Right lung (tissue), 5 donors: Measurements from ENCODE around the gene GLRA2. TPM values are rescaled to one million over a fixed set of nuclear protein-coding genes. Genes with fewer than 3 reads are reported as not detected.
A peak's percentile ranks its signal among the peaks of the same experiment; 100 is the strongest.
"Not testable (repeated sequence)": the region's sequence is repeated elsewhere in the genome, so short reads cannot be mapped to it uniquely, and the experiment has no call there.

Experiments used
- DNase-seq, 2 donors: peaks; one replicate each; pipeline ENCODE4 v3.0.0-alpha.2; 2013
- polyA plus RNA-seq, 5 donors: library from polyadenylated mRNA; unstranded; fragments of 120-200 nt; gene quantifications; one replicate each; pipeline versions ENCODE4 v1.2.1 to v1.2.3, GENCODE V29; 2013; ENCODE audit warnings: inconsistent platforms in 1 of 5, low replicate concordance in 1 of 5; ENCODE audit not compliant: insufficient read length in 5 of 5, insufficient read depth in 1 of 5

GLRA2 gene
- polyA plus RNA-seq, 5 donors = 0.12 to 0.47 (median 0.37) TPM

DNA sequence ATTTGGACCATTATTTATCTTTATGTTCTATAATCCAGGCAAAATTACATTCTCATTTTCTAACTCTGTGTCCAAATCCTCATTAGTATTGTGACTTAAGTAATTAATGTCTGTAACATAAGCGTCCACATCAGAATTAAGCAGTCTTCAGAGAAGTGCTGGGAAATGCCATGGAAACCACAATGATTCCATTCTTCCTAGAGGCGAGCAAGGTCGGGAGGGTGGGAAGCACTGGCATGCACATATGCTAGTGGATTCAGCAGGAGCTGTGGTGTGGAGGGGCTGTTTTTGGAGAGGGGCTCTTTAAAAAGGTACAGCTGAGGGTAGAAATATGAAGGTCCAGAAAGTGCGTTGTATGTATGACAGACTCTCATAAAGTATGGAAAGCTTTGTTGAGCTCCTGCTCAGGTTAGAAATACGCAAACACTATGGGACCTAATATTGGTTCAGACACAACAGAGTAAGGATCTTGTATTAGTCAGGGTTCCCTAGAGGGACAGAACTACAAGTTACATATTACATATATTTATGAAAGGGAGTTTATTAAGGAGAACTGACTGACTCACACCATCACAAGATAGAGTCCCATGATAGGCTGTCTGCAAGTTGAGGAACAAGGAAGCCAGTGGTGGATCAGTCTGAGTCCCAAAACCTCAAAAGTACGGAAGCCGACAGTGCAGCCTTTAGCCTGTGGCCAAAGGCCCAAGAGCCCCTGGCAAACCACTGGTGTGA lies 61.5 kb downstream of the GLRA2 start:
- DNase-seq = no peak

DNA sequence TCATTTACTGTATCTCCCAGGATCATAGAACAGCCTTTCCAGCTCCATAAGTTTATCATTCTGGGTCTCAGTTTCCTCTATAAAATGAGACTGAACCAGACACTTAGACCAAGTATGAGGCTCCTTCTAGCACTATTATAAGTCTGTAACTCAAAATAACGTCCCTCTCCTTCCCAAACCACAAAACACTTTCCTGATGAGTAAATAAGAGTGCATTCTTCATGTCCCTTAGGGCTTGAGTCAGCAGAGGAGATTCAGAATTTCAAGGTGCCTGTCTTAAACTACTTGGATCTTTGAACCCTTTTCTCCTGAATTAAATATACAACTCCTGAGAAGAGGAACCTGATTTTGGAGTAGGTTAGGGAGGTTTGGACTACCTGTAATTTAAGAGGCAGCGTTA lies 62.6 kb downstream of the GLRA2 start:
- no peak for DNase-seq

DNA sequence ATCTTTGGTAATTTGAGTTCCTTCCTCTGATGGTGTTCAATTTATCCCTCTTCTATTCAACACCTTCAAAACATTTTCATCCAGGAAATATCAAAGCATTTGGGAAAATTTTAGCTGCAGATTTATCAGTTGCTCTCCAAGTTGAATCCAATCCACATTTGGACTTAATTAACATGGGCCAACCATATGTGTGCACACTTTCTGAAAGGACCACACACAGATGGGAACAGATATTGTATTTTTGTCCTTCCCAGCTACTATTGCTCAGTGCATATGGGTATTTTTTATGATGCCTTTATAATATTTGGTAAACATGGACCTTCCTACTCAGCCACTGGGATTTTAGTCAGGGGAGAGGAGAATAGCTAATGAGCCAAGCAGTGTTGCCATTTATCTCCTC lies 65.2 kb downstream of the GLRA2 start:
- DNase-seq = no peak

DNA sequence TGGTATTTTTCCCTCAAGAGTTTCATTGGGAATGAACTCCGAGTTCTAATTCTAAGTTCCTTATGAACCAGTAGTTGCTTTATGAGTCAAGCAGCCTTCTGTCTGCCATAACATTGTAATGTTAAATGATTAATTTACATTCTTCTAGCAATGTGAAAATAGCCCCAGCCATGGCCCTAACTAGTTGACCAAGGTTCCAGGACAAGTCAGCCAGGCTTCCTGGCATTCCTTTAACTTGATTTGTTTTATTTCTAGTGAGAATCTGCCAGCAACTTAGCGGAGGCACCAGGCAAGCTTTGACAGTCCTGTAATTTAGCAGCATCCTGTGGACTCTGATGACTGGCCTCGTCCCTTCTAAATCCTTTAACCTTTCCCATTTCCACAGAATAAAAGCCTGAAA lies 69.0 kb downstream of the GLRA2 start:
- no peak for DNase-seq

DNA sequence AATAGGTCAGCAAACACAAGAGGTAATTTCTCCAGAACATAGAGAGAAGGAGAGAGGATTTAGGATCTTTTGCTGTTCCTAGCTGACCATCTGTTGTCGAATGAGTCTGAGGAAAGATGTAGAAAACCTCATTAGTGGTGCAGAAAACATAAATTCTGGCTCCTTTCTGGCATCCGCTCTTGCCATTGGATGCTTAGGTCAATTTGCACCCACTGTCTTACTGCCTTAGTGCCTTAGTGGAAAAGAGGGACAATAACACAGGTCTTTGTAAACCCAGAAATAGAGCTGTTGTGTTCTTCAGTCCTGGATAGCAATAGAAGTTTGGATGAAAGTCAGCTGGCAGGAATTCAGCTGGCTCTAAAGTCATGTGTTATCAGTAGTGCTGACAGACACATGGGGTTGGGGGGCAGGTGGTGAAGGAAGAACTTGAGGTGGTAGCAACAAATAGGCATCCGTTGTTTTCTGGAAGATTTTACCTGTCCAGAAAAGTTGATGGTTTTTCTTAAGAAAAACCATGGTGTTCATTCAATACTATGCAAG lies 78.2 kb downstream of the GLRA2 start:
- no peak for DNase-seq

DNA sequence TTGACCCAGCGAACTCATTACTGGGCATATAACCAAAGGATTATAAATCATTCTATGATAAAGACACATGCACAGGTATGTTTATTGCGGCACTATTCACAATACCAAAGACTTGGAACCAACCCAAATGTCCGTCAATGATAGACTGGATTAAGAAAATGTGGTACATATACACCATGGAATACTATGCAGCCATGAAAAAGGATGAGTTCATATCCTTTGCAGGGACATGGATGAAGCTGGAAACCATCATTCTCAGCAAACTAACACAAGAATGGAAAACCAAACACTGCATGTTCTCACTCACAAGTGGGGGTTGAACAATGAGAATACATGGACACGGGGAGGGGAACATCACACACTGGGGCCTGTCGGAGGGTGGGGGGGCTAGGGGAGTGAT lies 83.1 kb downstream of the GLRA2 start:
- not testable (repeated sequence) for DNase-seq

DNA sequence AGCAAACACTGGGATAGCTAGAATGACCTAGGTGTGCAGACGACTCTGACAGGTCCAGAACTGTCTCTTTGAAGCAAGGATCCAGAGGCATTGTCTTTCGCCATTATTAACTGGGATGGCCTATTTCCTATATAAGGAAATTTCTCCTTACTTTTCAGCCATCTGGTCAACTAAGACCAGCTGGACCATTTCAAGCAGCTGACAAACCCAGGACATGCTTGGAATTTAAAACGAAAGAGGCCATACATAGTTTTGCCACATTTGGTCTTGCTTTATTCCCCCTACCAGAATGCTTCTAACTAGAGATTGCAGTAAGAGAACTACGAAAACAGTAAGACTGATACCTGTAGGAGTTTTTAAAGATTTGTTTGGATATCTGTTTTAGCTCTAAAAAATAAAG lies 87.0 kb downstream of the GLRA2 start:
- DNase-seq = peak in 1 of 2 donors; percentile 40

DNA sequence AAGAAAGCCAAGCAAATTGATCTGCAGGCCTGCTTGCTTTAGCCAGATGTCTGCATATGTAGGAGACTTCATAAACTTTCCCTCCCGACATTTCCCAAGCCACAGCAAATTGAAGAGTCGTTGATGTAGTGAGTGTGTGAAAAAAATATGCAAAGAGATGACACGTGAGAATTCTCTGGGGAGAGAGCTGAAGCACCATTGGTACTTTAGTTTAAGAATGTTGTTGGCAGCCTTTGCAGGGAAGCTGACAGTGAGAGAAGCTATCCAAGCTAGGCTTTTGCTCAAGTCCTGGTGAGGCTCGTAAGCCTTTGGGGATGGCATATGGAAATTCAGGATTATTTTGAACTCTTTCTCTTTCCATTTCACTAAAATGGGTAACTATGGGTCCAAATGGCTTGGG lies 87.5 kb downstream of the GLRA2 start:
- DNase-seq = peak in 1 of 2 donors; percentile 56

DNA sequence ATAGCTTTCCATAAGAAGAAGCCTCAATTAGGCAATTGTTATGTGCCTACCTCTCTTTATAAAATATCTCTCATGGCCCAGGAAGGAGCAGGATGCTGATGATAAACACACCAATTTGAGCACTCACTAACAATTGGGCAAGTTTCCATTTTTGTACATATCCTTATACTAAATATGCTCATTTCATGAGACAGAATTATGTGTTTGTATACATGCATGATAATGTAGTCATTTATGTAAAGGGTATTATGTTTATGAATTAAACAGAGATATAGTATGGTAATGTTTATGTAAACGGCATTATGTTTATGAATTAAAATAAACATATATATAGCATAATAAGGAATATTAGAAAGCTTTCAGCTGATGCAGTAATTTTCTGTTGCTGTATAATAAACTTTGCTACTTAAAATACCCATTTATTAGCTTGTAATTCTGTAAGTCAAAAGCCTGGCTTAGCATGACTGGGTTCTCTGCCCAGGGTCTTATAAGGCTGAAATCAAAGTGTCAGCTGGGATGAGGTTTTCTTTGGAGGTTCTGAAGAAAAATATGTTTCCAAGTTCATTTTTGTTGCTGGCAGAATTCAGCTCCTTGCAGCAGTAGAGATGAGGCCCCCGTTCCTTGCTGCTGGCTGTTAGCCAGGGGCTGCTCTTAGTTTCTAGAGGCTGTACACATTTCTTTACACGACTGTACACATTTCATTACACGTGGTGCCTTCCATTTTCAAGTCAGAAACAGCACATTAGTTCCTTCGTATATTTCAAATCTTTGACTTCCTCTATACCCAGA lies 89.0 kb downstream of the GLRA2 start:
- peak in 1 of 2 donors; percentile 40 for DNase-seq

DNA sequence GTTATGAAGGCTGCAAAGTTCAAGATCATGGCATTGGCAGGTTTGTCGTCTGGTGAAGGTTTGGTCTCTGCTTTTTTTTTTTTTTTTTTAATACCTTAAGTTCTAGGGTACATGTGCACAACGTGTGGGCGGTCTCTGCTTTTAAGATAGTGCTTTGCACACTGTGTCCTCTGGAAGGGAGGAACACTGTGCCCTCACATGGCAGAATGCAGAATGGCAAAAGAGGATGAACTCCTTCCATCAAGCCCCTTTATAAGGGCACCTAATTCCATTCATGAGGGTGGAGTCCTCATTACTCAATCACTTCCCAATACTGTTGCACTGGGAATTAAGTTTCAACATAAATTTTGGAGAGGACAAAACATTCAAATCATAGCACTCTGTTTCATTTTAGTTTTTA lies 101.4 kb downstream of the GLRA2 start:
- DNase-seq = no peak

DNA sequence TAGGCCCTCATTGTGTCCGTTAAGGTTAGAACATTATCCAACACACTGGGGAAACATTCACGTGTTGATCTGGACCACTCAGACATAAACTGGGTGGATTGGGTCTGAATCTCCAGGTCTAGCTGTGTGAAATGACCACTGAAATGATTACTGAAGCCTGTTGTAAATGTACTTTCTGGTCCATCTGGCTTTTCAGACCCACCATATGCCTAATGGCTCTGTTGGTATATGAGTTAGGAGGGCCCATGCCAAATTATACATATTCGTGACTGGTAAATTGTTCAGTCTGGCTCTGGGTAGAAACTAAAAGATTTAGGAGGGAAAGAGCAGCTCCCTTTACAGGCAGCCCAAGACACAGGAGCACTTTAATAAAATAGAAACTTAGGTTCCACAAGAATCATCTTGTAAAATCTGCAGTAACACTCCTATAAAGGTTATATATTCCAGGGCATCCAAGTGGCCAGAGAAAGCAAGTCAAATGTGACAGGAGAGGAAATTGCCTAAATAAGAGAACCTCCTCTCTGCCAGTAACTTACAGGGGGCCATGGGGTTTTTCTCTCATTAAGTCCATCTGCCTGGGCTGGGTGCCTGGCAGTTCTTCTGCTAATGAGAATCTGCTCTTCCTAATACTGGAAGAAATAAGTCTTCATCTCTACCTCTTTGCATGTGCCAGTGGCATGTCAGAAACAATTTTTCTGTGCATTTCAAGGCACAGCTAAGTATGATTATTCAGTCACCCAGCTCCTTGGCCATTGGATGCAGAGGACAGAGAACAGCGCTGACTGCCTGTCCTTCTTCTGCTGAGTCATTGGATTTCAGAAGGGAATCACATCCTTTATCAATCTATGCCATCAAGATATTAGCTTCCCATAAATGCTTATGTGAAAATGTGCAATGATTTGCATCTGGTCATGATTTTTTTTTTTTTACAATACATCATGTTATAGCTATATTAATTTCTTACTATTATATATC lies 112.6 kb downstream of the GLRA2 start:
- DNase-seq = no peak

DNA sequence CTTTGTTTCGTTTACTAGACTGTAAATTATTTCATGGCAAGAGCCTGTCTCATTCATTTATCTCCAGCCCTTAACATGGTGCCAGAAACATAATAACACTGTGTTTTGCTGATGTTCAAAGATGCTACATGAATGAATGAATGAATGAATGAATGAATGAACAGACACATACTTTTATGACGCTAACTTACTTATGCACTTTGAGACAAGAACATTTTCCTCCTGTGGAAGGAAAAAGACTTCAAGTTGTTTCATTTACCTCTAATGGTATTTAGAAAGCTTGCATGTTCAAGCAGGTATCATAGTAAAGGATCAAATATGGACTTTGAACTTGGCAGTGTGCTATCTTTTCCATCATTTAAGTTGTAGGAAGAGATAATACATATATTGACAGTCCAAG lies 131.6 kb downstream of the GLRA2 start:
- DNase-seq = no peak

DNA sequence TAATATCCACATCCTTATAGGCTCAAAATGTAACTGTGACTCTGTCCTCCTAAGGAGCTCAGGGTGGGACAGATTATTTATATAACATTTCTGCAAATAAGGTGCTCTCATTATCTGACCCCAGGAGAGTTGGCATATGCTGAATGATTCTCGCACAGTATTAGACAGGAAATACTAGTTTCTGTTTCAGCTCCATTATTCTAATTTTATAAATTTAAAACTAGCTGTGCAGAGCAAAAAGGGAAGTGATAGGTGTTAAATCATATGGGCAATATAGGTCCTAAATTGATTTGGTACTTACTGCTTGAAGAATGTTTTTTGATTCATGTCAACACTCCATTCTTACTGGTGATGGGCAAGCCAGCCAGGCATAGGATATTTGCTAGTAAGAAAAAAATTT lies 141.5 kb downstream of the GLRA2 start:
- DNase-seq = no peak

DNA sequence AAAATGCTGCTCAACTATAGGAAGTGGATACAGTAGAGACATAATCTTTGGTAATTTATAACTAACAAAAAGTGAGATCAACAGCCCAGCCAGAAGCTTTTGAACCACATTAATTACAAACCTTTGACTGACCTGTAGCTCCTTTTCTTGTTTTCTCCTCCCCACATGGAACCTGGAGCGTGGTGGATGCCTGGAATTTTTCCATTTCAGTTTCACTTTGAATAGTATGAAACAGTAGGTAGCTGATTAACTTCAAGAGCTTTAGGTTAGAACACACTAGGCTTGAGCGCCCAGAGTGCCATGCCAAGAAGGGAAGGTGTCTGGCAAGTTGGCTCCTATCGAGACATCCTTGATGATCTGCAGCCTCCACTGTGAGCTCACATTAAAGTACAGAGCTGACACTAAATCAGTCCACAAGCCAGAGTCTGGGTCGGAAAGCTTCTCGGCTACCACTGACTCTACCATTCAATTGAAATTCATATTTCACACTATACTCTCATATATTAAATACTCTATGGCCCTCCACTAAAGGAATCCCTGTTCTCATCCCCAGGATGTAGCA lies 143.4 kb downstream of the GLRA2 start:
- DNase-seq = no peak

DNA sequence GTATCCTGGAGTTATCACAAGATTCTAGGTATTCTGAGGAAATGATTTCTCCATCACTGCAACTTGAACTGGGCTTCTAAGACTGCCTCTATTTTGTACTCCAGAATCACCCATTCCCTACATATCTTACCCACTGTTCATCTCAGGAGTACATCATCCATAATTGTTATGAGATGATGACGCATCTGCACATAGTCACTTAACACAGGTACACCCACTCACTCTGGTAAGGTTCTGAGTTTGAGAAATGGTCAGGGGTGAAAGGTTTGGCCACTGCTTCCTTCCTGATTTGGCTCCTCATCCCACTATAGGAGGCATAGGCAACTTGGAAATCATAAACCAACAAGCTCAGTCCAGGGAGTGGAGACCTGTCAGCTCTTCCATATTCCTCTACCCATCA lies 143.9 kb downstream of the GLRA2 start:
- DNase-seq = no peak

DNA sequence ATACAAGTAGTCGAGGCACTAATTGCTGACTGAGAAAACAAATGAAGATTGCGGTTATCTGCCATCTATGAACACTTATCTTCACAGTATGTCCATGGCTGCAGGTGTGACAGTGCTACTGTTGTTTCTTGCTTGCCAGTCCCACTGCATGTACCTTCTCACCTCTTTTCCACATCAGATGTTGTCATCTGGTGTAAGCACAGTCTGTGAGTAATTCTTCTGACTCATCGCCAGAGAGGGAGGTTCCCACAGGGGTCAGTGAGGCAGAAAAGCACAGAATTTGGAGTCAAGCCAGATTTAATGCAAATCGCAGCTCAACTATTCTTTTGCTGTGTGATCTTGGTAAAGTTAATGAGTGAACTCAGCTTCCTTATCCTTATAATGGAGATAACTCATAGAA lies 144.4 kb downstream of the GLRA2 start:
- no peak for DNase-seq

DNA sequence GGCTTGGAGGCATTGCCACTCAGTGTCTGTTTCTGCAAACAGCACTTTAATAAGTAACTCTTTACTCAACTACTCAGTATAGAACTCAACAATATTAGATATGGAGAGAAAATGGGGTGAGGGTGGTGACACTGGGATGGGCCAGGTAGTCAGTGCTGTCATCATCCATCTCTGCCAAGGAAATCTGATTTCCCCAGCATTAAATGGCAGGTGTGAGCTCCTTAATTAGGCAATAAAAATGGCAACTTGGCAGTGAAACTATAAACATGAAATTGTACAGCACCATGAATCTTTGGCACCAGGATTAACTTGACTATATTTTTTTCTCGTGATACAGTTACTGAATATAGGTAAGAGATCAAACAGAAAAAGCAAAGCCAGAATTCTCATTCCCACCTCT lies 146.2 kb downstream of the GLRA2 start:
- DNase-seq = no peak

DNA sequence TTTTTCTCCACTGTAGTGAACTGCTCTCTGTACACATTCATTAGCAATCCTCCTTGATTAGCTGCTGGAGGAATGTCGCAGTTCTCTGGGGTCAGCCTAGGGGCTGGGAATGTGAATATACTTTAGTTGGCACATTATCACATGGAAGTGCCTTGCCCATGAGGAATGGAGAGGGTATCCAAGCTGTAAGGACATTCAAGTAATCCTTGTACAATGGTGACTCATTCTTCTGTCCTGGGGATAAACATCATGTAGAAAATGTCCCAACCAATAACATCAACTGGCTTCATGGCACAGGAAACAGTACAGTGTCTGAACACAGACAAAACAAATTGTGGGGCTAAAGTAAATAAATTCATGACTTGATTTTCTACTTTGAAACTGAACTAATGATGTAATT lies 147.1 kb downstream of the GLRA2 start:
- no peak for DNase-seq

DNA sequence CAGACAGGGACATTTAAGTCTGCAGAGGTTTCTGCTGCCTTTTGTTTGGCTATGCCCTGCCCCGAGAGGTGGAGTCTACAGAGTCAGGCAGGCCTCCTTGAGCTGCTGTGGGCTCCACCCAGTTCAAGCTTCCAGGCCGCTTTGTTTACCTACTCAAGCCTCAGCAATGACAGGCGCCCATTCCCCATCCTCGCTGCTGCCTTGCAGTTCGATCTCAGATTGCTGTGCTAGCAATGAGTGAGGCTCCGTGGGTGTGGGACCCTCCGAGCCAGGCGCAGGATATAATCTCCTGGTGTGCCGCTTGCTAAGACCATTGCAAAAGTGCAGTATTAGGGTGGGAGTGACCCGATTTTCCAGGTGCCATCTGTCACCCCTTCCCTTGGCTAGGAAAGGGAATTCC lies 159.0 kb downstream of the GLRA2 start:
- not testable (repeated sequence) for DNase-seq

DNA sequence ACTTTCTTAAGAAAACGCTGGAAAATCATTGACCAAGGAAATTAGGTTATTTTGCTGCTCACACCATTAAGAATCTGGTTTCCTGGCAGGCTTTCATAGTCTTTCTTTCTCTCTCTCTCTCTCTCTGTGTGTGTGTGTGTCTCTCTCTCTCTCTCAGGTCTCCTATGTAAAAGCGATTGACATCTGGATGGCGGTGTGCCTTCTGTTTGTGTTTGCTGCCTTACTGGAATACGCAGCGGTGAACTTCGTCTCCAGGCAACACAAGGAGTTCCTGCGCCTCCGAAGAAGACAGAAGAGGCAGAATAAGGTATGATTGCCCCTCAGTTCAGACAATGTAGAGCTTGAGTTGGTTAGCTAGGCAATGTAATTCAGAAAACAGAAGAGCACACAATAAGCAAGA lies 161.2 kb downstream of the GLRA2 start:
- no peak for DNase-seq

DNA sequence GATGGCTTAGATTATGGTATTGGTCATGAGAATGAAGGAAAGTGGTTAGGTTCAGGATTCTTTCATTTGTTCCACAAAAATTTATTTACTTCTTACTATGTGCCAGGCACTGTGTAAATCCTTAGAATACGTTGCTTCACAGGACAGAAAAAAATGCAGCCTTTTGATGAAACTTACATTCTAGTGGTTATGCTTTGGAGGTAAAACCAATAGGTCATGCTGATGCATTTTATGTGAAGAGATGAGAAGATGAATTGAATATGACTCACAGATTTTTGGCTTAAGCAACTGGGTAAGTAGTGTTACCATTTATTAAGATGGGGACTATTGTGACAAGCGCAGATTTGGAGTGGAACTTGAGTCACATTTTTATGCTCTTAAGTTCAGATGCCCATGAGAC lies 165.3 kb downstream of the GLRA2 start:
- DNase-seq = no peak

DNA sequence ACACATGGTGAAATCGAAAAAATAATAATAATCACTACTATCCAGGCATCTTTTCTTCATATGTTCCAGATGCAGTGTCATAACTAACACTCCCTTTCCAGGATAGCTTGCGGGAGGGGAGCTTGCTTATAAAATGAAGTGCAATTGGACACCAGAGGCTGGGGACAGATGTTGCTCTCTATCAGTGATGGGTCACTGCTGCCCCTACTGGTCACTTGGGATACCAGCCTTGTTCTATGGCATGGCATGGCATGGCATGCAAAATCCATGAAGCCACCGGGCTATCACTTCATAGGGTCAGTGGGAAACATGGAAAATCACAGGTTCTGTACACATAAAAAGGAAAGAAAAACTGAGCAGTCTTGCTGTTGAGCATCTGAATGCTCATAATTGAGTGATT lies 168.1 kb downstream of the GLRA2 start:
- no peak for DNase-seq
